GM10847 (cell line): ENCODE results near the gene KLF16.
A peak's percentile ranks its signal among the peaks of the same experiment; 100 is the strongest.

Experiments used
- POLR2A ChIP-seq: IDR thresholded peaks from 2 replicates; pipeline ENCODE4 v1.6.1; 2011; ENCODE audit not compliant: insufficient read length; ENCODE audit errors: extremely low read depth

Gene KLF16

GRCh38 chr19:1863328-1863637 lies at the start of gene KLF16:
Gene KLF16 (minus strand): TSS chr19:1863579. CDS start chr19:1863497, 82 bp downstream.
- peak; percentile 63 for TF ChIP-seq POLR2A

GRCh38 chr19:1912760-1913505 lies 49.6 kb upstream of the KLF16 start:
- TF ChIP-seq POLR2A, result no peak

- no peak for TF ChIP-seq POLR2A
Observed at GRCh38 chr19:1911995-1912394, 48.6 kb upstream of the KLF16 start.

GRCh38 chr19:1911098-1911497 lies 47.7 kb upstream of the KLF16 start:
- TF ChIP-seq POLR2A, result no peak

GRCh38 chr19:1910177-1910576 lies 46.8 kb upstream of the KLF16 start:
- TF ChIP-seq POLR2A, result no peak

GRCh38 chr19:1909761-1910080 lies 46.3 kb upstream of the KLF16 start:
- TF ChIP-seq POLR2A, result no peak

- TF ChIP-seq POLR2A, result no peak
Observed at GRCh38 chr19:1908364-1908678, 44.9 kb upstream of the KLF16 start.

- no peak for TF ChIP-seq POLR2A
Observed at GRCh38 chr19:1907563-1908363, 44.4 kb upstream of the KLF16 start.

GRCh38 chr19:1906985-1907562 lies 43.7 kb upstream of the KLF16 start:
- no peak for TF ChIP-seq POLR2A

- TF ChIP-seq POLR2A, result no peak
Observed at GRCh38 chr19:1905863-1906375, 42.5 kb upstream of the KLF16 start.

GRCh38 chr19:1905110-1905862 lies 41.9 kb upstream of the KLF16 start, which contains the start of the genes ADAT3 and SCAMP4:
Gene ADAT3 (plus strand): TSS chr19:1905399. CDS start chr19:1912048, 6,649 bp downstream.
Gene SCAMP4 (plus strand): TSS chr19:1905399. CDS start chr19:1915020, 9,621 bp downstream.
- TF ChIP-seq POLR2A, result peak; percentile 11

- no peak for TF ChIP-seq POLR2A
Observed at GRCh38 chr19:1904860-1905109, 41.4 kb upstream of the KLF16 start.

- no peak for TF ChIP-seq POLR2A
Observed at GRCh38 chr19:1902923-1903322, 39.5 kb upstream of the KLF16 start.

- TF ChIP-seq POLR2A, result no peak
Observed at GRCh38 chr19:1901940-1902404, 38.6 kb upstream of the KLF16 start.

GRCh38 chr19:1896508-1896907 lies 33.1 kb upstream of the KLF16 start:
- no peak for TF ChIP-seq POLR2A

GRCh38 chr19:1893791-1894190 lies 30.4 kb upstream of the KLF16 start:
- TF ChIP-seq POLR2A, result no peak

- TF ChIP-seq POLR2A, result no peak
Observed at GRCh38 chr19:1889907-1890306, 26.5 kb upstream of the KLF16 start.
